Right cardiac atrium (tissue), 5 donors: ENCODE data around the gene BHLHA15. TPM values are rescaled to one million over a fixed set of nuclear protein-coding genes. Genes with fewer than 3 reads are reported as not detected.
A peak's percentile ranks its signal among the peaks of the same experiment; 100 is the strongest.

Experiments
- ATAC-seq, 2 donors: fragments of 200-7000 bp; cut with Tn5 transposase; one replicate each; pipeline versions ENCODE4 v1.8.0 to v1.9.1; 2020; ENCODE audit warnings: moderate library complexity in 2 of 2, mild to moderate bottlenecking in 1 of 2
- DNase-seq, 3 donors: peaks; one replicate each; pipeline ENCODE4 v3.0.0-alpha.2; 2020
- H3K27ac ChIP-seq: one replicate; pipeline ENCODE4 v1.5.1; 2013; ENCODE audit warnings: mild to moderate bottlenecking, low read length, control low read depth, moderate library complexity
- H3K27me3 ChIP-seq: one replicate; pipeline ENCODE4 v1.6.1; 2013; ENCODE audit not compliant: control insufficient read depth, insufficient read depth
- H3K4me1 ChIP-seq: one replicate; pipeline ENCODE4 v1.6.1; 2013; ENCODE audit warnings: low read length; ENCODE audit not compliant: control insufficient read depth, insufficient read depth
- H3K4me3 ChIP-seq: one replicate; pipeline ENCODE4 v1.5.1; 2013; ENCODE audit warnings: low read length, control low read depth
- H3K9me3 ChIP-seq: one replicate; pipeline ENCODE4 v1.6.1; 2013; ENCODE audit warnings: low read length; ENCODE audit not compliant: control insufficient read depth
- WGBS: extraction: QIAGEN DNeasy Blood & Tissue Kit; methylation state at CpG from one replicate; pipeline ENCODE4 v1.1.7; 2013; 5-methylcytosine and 5-hydroxymethylcytosine counted together
- intact Hi-C, 4 donors: fragments of 100-400 bp; cut with DNase I; formaldehyde crosslinking; loops; one replicate each; pipeline versions ENCODE4 v1.11.0 to v1.14.0; 2022 to 2023
- long read RNA-seq, 4 donors: library from polyadenylated mRNA; unstranded; transcript quantifications; one replicate each; pipeline ENCODE4 v2.0.0, GENCODE V29; 2020 to 2021
- polyA plus RNA-seq: library from polyadenylated mRNA; stranded (reverse); fragments of 200-250 nt; gene quantifications from one replicate; pipeline ENCODE4 v1.2.3, GENCODE V29; 2013
- total RNA-seq, 4 donors: library from RNA; stranded (reverse); fragmentation: NEBNext Ultra II Directional; extraction: Animal tissue kit (Norgen Biotek cat#: 25700); gene quantifications; one replicate each; pipeline ENCODE4 v1.2.1, GENCODE V29; 2021
- donor health status: healthy with polysubstance abuse.
- donor health status: DM: no; HTN: yes; CAD: no.
- donor health status: DM: no; HTN: no; CAD: no.
- donor health status: DM: no; HTN: yes; CAD: no; lungs with severe emphysema.
- donor health status: DM: yes; HTN: yes; CAD: no.

BHLHA15 gene
- total RNA-seq (under 1 TPM in 2 of 4 donors, not detected in 2; 0.53 to 0.57 TPM), polyA plus RNA-seq (not detected)
- long read RNA-seq, donor 1: 0 reads
- long read RNA-seq, donor 2: 0 reads
- long read RNA-seq, donor 3, partial matches to known transcripts: 0 of 1 reads
- long read RNA-seq, donor 3, other reads (novel, unspliced or antisense): 1 of 1 reads
- long read RNA-seq, donor 4: 0 reads

DNA sequence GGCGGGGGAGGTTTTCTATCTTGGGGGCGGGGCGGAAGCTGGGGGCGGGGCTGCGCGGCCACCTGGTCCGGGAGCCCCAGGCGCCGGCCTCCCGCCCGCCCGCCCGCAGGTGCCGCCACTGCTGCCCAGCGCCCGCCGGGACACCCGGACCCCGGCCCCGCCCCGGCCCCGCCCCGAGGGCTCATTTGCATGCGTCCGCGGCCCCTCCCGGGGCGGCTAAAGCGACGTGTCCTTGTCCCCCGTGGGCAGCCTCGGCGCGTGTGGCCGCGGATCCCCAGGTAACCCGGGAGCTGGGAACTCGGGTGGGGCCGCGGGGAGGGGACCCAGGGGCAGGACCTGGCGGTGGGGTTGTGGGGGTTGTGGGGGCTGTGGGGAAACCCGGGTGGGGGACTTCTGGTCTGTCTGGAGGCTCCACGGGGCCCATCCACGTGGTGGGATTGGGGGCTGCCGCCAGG lies at the start of gene BHLHA15:
BHLHA15 (plus strand) TSS at position 219 of the 455 bp plus-strand sequence. CDS start 871 bp downstream, outside the sequence.
- H3K4me3 ChIP-seq: peak within 1 kb of the TSS; percentile 38
- intact Hi-C loops: no loop called here

GRCh38 chr7:98162758-98163157 lies 48.5 kb upstream of the BHLHA15 start:
- Histone ChIP-seq H3K4me3 (no peak overlapping the region), H3K27me3 (no peaks in the 10 kb centered on the region), H3K27ac (no peak overlapping the region), H3K9me3 (no peaks in the 10 kb centered on the region), H3K4me1 (peaks cover 4% of the 10 kb centered on the region)
- intact Hi-C loops: no loop called here
- no peak for DNase-seq
- 92% methylated on average over 3 of the region's 3 CpGs for WGBS
- ATAC-seq: no peak

More for the DNA sequence above, at the start of gene BHLHA15:
- WGBS: 3% methylated on average over 45 of the region's 45 CpGs
- Histone ChIP-seq H3K27me3 (no peaks in the 10 kb centered on the region), H3K9me3 (no peaks in the 10 kb centered on the region), H3K4me1 (no peaks in the 10 kb centered on the region), H3K27ac (no peak within 1 kb of the TSS)
- peak in 1 of 2 donors; percentile 8 for ATAC-seq
- peak in 2 of 3 donors; percentile 69 to 76 for DNase-seq

DNA sequence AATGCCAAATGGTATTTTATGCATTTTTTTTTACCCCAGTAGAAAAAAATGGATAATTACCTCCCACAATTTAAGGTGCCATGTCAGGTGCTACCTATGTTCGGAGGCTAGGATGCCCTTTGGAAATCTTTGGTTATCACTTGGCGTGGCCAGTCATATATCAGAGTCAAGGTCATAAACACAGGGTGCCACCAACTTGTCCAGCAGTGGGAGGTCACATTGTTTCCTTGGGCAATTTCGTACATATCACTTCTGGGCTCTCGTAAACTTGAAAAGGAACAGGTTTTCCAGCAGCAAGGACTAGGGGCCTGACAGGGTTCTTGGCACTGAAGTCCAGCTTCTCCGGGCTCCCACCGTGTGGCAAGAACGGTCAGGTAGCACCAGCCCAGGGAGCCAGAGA lies 48.0 kb upstream of the BHLHA15 start:
- no peak for DNase-seq
- WGBS: 66% methylated on average over 7 of the region's 7 CpGs
- peaks cover 4% of the 10 kb centered on the region for H3K4me1 ChIP-seq
- no peaks in the 10 kb centered on the region for H3K9me3 ChIP-seq
- H3K27ac ChIP-seq: peak overlapping the region; percentile 2
- intact Hi-C loops: no loop called here
- no peak overlapping the region for H3K4me3 ChIP-seq
- H3K27me3 ChIP-seq: no peaks in the 10 kb centered on the region
- ATAC-seq: no peak

DNA sequence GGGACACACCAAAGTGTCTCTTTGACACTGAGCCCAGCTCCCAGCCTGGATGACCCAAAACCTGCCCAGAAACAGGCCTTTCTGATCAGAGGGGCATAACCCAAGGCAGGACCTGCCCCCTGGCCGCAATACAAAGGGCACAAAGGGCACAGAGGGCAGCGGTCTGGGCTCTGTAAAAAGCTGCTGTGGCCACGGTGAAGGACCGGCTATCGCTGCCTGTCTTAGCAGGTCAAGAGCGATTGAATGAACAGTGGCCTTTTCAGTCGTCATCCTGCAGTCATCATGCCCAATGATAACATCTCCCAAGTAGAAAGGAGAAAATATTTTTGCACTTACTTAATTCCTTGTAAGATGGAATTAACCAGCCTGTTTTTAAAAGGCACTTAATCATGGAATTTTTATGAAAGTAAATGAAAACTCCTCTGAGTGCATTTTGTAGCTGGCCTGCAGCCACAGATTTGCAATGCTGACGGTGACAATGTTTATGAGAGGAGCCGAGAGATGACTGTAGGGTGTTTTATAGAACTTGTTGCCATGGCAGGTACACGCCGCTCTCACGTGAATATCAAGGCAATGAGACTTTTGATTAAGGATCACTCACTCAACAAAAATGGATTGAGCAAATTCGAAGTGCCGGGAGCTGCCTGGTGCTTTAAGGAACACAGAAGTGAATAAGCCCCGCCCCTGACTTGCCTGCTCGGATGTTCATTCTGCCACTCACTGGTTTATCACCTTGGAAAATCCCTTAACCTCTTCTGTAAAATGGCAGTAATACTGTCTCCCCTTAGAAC lies 47.3 kb upstream of the BHLHA15 start:
- ATAC-seq (peak; percentile 24 to 35), DNase-seq (no peak)
- intact Hi-C loops: loop anchor here in 1 of 4 donors (2.0 kb wide), 1 partner anchor 57 kb away; the partner anchor contains the start of gene LMTK2
- Histone ChIP-seq H3K27me3 (no peaks in the 10 kb centered on the region), H3K4me1 (peaks cover 4% of the 10 kb centered on the region), H3K27ac (peak overlapping the region; percentile 2), H3K9me3 (no peaks in the 10 kb centered on the region), H3K4me3 (no peak overlapping the region)
- WGBS: 45% methylated on average over 16 of the region's 16 CpGs

- ATAC-seq (peak; percentile 43 to 67), DNase-seq (peak; percentile 35 to 78 (median 74))
- H3K4me3 ChIP-seq: no peak overlapping the region
- no peak overlapping the region for H3K27ac ChIP-seq
- H3K4me1 ChIP-seq: peaks cover 4% of the 10 kb centered on the region
- intact Hi-C loops: loop anchor here (2.0 to 5.0 kb wide), 5 partner anchors 54 to 149 kb away; partner anchors contain the start of gene LMTK2 (in 3 of the 4)
- no peaks in the 10 kb centered on the region for H3K9me3 ChIP-seq
- no peaks in the 10 kb centered on the region for H3K27me3 ChIP-seq
- 62% methylated on average over 18 of the region's 18 CpGs for WGBS
Measured at GRCh38 chr7:98165827-98166667, 45.2 kb upstream of the BHLHA15 start.

GRCh38 chr7:98166668-98166970 lies 44.6 kb upstream of the BHLHA15 start:
- Histone ChIP-seq H3K9me3 (no peaks in the 10 kb centered on the region), H3K27me3 (no peaks in the 10 kb centered on the region), H3K27ac (no peak overlapping the region), H3K4me3 (no peak overlapping the region), H3K4me1 (peaks cover 4% of the 10 kb centered on the region)
- DNase-seq (no peak), ATAC-seq (no peak)
- intact Hi-C loops: loop anchor here in 3 of 4 donors (5.0 kb wide), 4 partner anchors 54 to 149 kb away; partner anchors contain the start of gene LMTK2 (in 2 of the 3)
- 73% methylated on average over 2 of the region's 2 CpGs for WGBS

- Histone ChIP-seq H3K4me3 (no peak overlapping the region), H3K27me3 (no peaks in the 10 kb centered on the region), H3K9me3 (no peaks in the 10 kb centered on the region), H3K27ac (no peak overlapping the region), H3K4me1 (peaks cover 4% of the 10 kb centered on the region)
- 92% methylated on average over 15 of the region's 15 CpGs for WGBS
- no peak for DNase-seq
- no peak for ATAC-seq
- intact Hi-C loops: loop anchor here (2.0 to 5.0 kb wide), 5 partner anchors 55 to 150 kb away; partner anchors contain the start of gene LMTK2 (in 2 of the 4)
Measured at GRCh38 chr7:98167653-98168052, 43.6 kb upstream of the BHLHA15 start.

GRCh38 chr7:98168181-98168903 lies 42.9 kb upstream of the BHLHA15 start:
- DNase-seq (peak in 1 of 3 donors; percentile 61), ATAC-seq (peak; percentile 49 to 56)
- no peak overlapping the region for H3K4me3 ChIP-seq
- no peaks in the 10 kb centered on the region for H3K27me3 ChIP-seq
- H3K27ac ChIP-seq: no peak overlapping the region
- no peaks in the 10 kb centered on the region for H3K9me3 ChIP-seq
- 62% methylated on average over 17 of the region's 17 CpGs for WGBS
- intact Hi-C loops: loop anchor here (2.0 to 5.0 kb wide), 5 partner anchors 56 to 151 kb away; partner anchors contain the start of gene LMTK2 (in 2 of the 4)
- peaks cover 4% of the 10 kb centered on the region for H3K4me1 ChIP-seq

DNA sequence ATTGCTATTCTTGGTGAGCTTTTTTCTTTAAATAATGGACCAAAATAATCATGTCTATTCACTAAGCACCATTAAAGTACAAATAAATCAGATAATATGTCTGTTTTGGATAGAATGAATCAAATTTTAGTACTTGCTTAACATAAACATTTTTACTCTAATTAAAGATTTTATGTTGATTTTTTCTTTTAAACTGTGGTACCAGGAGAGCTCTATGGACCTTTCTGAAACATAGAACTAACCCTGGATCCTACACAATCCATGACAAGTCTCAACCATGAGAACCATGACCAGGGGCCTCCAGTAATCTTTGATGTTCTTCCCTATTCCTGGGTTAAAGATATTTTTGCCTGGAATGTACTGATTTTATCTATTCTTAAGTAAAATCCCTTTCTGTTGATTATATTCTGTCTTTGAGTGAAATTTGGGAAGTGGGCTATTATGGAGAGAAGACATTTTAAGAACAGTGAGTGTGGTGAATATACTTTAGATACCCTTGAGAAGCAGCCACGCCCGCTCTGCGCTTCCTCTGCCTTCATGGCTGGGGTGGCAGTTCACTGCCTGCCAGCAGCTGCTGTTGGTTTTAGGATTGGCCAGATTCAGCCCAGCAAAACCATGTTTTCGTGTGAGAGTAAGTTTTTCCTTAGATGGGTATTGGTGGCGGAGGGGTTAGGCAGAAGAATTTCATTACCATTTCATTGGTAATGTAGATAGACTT lies 42.2 kb upstream of the BHLHA15 start:
- no peak overlapping the region for H3K4me3 ChIP-seq
- no peak overlapping the region for H3K27ac ChIP-seq
- DNase-seq: peak in 1 of 3 donors; percentile 52
- intact Hi-C loops: loop anchor here (2.0 to 5.0 kb wide), 5 partner anchors 57 to 152 kb away; partner anchors contain the start of gene LMTK2 (in 2 of the 4)
- H3K27me3 ChIP-seq: no peaks in the 10 kb centered on the region
- no peaks in the 10 kb centered on the region for H3K4me1 ChIP-seq
- ATAC-seq: no peak
- 93% methylated on average over 5 of the region's 5 CpGs for WGBS
- H3K9me3 ChIP-seq: no peaks in the 10 kb centered on the region
